Measurements from ENCODE around the gene NTN1.

The NTN1 gene

DNA sequence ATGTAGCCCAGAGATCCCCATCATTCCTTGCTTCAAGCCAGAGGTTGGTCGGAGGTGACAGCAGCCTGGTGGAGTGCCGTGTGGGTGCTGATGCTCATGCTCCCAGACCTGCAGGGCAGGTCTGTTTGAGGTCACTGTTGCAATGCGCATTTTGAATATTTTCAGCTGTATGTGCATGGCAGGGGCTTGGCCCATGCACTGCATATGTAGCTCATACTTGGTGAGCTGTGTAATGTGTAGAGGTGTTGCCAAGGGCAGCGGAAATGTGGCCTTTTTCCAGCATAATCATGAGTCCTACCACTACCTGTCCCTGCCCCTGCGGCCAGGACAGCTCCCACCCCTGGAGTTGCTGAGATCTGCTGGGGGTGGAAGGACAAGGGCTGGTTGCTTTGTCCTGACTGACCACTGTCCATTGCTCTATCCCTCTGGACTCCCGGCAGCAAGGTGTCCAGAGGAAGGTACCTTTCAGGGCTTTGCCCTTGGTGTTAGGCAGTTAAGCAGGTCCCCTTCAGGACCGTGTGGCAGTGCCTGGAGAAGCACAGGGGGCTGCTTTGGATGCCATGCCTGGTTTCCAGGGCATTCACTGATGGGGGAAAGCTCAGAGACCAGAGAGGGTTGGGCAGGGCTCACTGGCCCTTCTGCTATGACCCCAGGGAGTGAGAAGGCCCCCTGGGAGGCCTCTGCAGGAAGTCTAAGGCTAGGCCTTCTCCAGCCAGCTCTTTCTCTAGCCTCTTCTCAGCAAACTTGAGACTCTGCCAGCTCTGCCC is 215.2 kb downstream of the NTN1 start:
- no peak for DNase-seq

DNA sequence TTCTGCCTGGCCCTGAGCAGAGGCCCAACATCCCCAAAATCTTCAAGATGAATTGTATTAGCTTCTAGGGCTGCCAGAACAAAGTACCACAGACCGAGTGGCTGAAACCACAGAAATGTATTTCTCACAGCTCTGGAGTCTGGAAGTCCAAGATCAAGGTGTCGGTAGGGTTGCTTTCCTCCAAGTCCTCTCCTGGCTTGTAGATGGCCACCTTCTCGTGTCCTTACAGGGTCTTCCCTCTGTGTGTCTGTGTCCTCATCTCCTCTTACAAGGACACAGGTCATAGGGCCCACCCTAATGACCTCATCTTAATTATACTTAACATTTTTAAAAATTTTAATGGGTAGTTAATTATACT is 215.7 kb downstream of the NTN1 start:
- no peak for DNase-seq

GRCh38 chr17:9237661-9238301 is 216.5 kb downstream of the NTN1 start:
- DNase-seq = no peak

DNA sequence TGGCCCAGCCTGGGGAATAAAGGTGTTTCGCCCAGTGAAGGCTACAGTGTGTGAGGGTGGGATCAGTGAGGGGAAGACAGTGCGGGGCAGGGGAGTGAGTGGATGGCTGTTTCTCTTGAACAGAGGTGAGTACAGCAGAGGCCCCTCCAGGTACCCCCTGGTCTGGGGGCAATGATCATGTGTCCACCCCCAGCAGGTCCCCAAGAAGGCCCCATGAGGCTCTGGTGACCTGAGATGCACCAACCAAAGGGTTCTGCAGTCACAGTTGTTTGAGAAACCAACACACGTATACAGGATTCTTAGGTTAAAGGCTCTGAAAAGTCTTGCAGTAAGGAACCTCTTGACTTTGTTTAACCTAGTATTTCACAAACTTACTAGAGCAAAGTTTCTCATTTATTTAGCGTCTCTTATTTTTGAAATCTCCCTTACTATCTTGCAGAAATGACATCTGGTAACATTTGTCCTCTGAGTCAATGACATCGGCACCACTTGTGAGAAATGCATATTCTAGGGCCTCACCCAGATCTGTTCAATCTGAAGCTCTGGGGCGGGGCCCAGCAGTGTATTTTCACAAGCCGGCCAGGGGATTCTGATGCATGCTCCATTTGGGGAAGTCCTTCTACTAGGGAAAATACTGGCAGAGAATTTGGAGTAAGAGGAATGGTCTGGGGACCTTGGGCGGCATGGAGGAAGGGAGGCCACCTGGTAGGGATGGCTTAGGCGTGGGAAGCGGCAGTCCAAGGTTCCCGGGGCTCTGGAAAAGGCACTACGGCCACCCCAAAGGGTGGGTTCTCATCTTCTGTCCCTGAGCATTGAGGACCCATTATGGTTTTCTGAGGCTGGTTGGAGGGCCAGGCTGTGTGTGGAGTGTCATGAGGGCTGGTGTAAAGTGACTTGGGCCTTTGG is 217.3 kb downstream of the NTN1 start:
- DNase-seq = no peak

GRCh38 chr17:9239246-9239792 is 218.0 kb downstream of the NTN1 start:
- DNase-seq = no peak

DNA sequence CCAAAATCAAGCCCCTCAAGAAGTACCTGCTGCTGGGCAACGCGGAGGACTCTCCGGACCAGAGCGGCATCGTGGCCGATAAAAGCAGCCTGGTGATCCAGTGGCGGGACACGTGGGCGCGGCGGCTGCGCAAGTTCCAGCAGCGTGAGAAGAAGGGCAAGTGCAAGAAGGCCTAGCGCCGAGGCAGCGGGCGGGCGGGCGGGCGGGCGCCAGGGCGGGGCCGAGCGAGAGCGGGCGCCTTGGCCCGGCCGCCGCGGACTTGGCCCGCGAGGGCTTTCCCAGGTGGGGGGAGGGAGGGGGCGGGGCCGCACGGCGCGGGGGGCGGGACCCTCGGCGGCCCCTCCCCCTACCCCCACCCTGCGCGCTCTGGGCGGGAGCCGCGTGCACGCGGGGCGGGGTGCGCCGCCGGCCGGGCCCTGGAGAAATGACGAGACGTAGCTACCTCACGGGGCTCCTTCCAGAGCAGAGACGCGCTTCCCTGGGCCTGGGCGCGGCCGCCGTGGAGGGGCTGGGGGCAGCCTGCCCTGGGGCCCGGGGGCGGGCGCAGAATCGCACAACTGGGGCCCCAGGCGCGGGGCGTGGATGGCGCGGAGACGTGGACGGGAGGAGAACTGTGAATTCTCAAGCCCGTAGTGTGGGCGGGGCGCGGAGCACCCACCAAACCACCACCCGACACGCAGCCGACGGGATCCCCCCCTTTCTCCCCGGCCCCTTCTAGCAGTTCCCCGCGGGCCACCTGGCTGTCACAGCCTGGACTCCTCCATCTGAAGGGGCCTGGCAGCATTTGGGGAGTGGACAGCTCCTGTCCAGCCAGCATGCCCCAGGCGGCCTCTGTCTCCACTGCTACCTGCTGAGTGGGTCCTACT is 218.7 kb downstream of the NTN1 start:
- no peak for DNase-seq

- no peak for DNase-seq
Measured at GRCh38 chr17:9240659-9241370, 219.5 kb downstream of the NTN1 start.

DNA sequence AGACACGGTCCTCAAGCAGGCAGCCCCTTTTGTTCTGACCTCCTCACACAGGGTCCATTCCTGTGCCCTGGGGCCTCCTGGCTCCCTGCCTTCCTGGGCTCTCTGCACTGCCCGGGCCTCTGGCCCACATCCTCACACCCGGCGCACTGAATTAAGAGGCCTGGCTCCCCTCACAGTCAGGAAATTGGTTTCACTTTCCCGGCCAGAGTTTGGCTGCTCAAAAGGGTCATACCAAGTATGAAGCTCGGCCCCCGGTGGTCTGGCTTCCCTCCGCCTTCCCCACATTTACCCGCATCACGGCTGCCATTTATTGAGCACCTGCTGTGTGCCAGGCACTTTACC is 220.0 kb downstream of the NTN1 start:
- DNase-seq = no peak

DNA sequence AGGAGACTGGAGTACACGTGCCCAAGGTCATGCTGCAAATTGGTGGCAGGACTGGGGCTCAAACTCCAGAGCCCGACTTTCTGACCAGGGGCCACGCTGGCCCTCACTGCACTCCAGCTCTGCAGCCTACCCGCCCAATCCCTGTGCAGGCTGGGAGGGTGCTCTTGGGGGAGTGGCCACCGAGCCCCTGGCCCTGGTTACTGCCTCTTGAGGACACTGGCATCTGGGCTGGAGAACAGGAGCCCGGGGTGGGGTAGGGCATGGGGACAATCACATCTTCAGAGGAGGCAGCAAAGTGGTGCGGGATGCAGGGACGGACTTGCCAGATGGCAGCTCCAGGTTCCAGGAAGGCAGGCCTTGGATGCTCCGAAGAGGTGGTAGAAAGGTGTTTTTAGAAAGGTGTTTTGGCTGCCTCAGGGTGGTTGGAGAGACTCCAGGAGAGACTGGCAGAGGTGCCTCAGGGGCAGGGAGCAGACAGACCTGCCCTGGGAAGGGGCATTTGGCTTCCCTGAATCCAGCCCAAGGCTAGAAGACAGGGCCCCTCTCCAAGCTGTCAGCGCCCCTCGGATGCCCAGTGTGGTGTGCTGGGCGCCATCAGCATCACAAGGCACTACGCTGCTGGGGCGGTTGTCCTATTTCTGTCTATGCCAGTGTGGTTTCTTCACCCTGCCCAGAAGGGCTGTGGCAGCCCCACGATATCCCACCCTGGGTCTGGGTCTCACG is 220.6 kb downstream of the NTN1 start:
- DNase-seq = no peak

GRCh38 chr17:9242497-9242881 is 221.2 kb downstream of the NTN1 start:
- DNase-seq = no peak

DNA sequence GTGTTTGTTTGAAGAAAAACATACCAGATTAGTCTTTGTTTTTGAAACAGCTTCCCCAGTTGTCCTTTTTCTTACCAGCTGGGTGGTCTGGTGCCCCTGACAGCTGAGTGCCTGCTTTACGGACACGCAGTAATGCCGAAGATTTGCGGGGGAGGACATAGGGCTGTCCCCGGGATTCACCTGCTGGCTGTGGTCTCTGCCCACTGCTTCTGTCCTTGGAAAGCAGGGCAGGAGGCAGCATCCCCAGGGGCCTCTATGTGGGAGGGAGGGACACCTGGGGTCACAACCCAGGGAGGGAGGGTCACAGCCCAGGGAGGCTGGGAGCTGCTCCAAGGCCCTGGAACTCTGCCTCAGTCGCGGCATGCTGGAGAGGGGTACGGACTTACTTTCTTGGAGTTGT is 221.7 kb downstream of the NTN1 start:
- DNase-seq = no peak

DNA sequence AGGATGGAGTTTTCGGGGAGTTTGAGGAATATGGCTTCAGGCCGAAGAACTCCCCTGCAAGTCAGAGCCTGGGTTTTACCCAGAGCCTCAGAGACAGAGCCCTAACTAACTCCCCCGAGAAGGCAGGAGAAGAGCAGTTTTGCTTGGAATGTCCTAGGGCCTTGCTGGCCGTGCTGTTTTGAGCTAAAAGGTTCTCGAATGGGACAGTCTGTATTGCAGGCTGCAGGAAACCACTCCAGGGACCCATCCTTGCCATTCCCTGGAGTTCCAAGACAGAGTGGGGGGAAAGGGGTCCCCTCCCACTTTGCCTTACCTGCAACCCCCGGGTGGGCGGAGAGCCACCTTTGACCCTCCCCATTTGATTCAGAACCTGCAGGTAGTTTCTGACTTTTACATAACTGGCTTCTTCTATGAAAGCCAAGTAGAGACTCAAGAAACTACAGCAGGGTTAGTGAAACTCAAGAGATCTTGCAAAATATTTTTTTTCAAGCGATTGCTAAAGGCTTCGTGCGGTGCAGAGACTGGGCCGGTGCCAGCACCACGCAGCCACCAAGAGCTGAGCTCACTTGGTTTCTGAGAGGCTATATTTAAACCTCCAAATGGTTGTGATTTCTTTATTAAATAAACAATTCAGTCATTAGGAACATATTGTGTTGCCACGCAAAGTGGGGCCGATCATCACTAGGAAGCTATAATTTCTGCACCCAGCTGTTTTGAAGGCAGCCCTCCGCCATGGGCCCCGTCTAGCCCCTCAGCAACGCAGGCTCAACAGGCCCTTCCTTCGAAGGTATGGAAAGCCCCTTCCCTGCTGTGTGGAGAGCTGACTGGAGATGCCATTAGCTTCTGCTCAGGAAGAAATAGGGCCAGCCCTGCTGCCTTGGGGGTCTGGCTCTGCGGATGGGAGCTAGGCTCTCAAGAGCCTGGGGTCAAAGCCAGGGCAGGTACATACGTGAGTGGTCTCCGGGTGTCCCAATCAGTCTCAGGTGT is 223.0 kb downstream of the NTN1 start:
- DNase-seq = no peak

- no peak for DNase-seq
Measured at GRCh38 chr17:9247401-9247938, 226.2 kb downstream of the NTN1 start.

DNA sequence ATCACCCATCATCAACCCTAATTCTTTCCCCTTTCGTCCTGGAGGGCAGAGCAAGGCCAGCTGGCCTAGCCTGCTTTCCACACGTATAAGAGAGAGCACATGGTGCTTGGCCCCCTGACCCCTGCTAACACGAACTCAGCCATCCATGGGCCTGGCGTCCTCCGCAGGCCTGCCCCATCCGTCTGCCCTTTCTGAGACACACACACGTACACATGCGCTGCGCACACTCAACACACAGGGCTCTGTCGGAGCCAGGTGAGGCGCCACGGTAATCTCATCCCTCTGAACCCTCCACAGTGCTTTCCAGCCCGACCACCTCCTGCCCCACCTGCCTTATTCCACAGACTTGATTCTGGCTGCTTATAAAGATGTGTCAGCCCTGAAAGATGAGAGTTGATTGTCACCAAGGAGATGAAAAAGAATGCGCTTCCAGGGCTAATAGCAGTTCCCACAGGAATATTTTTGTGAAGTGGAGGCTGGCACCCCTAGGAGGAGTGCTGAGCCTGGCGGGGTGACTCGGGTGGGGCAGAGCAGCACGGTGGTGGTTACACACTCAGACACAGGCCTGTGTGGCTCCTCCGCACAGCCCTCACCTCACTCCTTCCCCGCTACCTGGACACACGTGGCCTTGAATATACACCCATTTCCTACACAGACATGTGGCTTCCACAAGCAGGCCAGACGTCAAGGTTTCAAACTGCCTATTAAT is 228.1 kb downstream of the NTN1 start:
- no peak for DNase-seq

GRCh38 chr17:9251273-9251672 is 230.0 kb downstream of the NTN1 start:
- no peak for DNase-seq

GRCh38 chr17:9253308-9253707 is 232.0 kb downstream of the NTN1 start:
- no peak for DNase-seq

DNA sequence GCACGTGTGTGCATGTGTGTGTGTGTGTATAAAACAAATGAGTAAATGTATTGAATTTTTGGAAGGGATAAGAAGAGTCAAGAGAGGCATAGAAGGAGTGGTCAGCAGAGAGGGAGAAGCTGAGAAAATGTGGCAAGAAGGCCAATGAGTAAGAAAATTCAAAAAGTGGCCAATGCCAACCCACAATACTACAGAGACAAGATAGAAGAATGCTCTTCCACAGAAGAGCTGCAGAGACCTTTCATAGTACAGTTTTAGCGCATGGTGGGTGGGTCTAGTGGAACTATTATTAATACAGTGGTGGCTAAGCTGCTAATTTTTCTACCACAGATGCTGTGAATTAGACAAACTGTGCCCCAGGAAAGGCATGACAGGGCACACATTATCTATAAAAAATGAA is 233.5 kb downstream of the NTN1 start:
- DNase-seq = no peak

DNA sequence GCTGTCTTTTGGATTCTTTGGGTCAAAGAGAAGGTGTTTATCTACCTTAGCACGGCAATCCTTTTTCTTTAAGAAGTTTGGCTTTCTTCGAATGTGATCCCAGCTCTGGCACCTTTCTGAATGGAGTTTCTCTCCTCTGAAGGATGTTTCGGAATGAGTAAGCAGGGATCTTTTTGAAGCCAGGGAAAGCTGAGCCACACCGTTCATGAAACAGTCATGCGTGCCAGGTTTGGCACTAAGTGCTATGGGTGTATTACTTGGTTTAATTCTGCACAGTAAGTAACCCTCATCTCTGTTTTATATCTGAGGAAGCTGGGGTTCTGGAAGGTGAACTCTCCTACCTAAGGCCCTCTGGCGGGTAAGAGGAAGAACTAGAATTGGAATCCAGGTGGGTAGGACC is 234.5 kb downstream of the NTN1 start:
- no peak for DNase-seq

- no peak for DNase-seq
Measured at GRCh38 chr17:9256361-9256750, 235.0 kb downstream of the NTN1 start.
